GM20431 (cell line): ENCODE data around the gene ARHGDIB.

Source experiments
- in situ Hi-C: fragments of 300-500 bp; cut with MseI, MboI; formaldehyde crosslinking; loops from one replicate; pipeline ENCODE4 v1.15.0; 2020; ENCODE audit warnings: low sequenced_read_pairs; ENCODE audit not compliant: unreplicated experiment

The ARHGDIB gene

DNA sequence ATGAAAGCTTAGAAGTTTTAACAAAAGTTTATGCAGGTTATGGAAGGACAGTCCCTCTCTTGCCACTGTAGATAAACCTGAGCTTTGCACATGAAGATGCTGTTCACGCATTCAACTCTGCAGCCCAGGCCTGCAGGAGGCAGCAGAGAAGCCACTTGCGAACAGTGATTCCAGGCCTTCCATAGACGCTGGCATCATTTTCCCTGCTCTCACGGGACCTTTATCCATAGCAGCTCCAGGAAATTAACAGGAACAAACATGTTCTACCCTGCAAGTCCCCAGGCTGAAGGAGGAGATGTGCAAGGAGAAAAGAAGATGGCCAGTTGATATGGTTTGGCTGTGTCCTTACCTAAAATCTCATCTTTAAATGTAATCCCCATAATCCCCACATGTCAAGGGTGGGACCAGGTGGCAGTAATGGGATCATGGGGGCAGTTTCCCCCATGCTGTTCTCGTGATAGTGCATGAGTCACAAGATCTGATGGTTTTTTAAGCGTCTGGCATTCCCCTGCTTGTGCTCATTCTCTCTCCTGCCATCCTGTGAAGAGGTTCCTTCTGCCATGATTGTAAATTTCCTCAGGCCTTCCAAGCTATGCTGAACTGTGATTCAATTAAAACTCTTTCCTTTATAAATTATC, 25.1 kb downstream of the ARHGDIB start:
- in situ Hi-C loops: no loop called here

- in situ Hi-C loops: no loop called here
Measured at GRCh38 chr12:14935031-14935430, 26.4 kb downstream of the ARHGDIB start.

- in situ Hi-C loops: no loop called here
Measured at GRCh38 chr12:14934511-14934910, 26.9 kb downstream of the ARHGDIB start.

GRCh38 chr12:14931791-14932560, 29.4 kb downstream of the ARHGDIB start:
- in situ Hi-C loops: no loop called here

GRCh38 chr12:14931359-14931758, 30.0 kb downstream of the ARHGDIB start:
- in situ Hi-C loops: no loop called here

- in situ Hi-C loops: no loop called here
Measured at GRCh38 chr12:14930299-14930698, 31.1 kb downstream of the ARHGDIB start.

GRCh38 chr12:14928931-14929330, 32.5 kb downstream of the ARHGDIB start:
- in situ Hi-C loops: no loop called here

- in situ Hi-C loops: no loop called here
Measured at GRCh38 chr12:14927267-14927666, 34.1 kb downstream of the ARHGDIB start.

GRCh38 chr12:14924541-14924940, 36.9 kb downstream of the ARHGDIB start:
- in situ Hi-C loops: no loop called here

GRCh38 chr12:14923944-14924343, 37.5 kb downstream of the ARHGDIB start:
- in situ Hi-C loops: no loop called here

DNA sequence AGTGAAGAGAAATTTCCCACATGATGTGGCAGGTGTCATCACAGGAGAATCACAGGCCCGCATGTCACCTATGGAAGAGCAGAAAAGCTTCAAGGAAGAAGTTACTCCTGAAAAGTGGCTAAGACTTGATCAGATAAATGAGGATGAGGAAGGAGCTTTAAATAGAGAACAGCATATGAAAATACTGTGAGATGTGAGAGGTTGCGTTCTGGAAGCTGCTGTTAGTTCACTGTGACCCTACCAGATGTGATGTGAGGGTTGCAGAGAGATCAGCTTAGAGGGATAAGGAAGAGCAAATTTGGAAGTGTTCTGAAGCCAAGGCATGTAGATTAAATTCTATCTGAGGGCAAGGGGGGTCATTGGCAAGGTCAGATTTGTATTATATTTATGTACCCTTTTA, 40.2 kb downstream of the ARHGDIB start:
- in situ Hi-C loops: no loop called here

DNA sequence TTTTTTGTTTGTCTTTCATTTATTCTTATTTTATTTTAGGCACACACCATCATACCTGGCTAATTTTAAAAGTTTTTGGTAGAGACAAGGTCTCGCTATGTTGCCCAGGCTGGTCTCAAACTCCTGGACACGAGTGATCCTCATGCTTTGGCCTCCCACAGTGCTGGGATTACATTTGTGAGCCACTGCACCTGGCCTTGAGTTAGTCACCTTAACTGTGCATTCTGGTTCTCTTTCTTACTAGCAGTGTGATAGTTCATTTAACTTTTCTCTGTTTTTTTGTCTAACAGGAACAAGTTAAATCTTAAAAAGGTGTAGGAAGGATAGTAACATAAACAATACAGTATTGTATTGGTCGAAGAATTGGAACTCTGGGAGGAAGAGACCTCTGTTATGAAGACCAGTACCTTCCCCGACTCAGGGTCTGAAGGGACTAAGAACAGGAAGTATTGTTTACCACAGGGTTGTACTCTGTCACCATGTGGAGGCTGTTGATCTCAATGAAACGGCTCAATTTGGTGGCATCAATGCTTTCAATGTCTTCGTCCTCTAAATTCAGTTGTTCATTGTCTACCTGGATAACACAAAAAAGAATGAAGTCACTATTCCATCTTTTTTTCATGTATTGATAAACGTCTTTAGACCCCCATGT, 40.8 kb downstream of the ARHGDIB start:
- in situ Hi-C loops: no loop called here

DNA sequence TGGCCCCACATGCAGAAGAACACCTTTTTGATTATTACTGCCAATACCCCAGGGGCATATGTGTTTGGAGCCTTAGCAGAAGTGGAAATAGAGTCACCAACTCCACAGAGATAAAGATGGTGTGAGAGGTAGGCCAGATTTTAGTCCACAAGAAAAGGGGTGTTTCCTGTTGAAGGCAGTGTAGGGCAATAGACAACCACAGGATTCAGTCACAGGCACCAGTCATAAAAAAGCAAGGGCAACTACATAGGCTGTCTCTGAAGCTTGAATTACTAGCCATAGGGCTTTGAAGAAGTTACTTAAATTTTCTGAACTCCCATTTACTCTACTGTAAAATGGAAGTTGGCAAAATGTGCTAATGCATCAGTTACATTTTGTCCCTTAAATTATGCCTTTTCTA, 41.9 kb downstream of the ARHGDIB start:
- in situ Hi-C loops: no loop called here

DNA sequence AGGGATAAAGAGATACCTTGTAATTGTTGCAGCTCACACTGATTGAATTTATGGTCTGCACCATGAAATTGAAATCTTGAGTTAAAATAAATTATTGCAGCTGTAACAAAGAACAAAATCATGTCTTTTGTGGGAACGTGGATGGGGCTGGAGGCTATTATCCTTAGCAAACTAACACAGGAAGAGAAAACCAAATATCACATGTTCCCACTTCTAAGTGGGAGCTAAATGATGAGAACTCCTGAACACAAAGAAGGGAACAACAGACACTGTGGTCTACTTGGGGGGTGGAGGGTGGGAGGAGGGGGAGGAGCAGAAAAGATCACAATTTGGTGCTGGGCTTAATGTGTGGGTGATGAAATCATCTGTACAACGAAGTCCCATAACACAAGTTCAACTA, 45.7 kb downstream of the ARHGDIB start:
- in situ Hi-C loops: no loop called here

DNA sequence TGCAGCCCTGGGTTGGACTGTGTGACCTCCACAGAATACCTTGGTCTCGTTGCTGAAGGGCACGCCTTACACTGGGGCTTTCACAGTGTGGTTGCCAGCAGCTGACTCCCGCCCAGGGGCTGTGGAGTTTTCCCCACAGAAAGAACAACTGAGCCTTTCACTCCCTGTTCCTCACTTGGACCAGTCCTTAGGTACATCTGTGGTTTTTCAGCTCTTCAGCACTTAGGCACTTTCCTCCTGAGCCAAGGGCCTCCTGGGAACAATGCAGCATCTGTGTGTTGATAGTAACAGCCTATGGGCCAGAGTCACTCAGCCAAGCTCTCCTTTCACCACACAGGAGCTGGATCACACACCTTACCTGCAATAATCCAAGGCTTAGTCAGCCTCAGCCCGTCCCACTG, 48.0 kb downstream of the ARHGDIB start:
- in situ Hi-C loops: no loop called here

DNA sequence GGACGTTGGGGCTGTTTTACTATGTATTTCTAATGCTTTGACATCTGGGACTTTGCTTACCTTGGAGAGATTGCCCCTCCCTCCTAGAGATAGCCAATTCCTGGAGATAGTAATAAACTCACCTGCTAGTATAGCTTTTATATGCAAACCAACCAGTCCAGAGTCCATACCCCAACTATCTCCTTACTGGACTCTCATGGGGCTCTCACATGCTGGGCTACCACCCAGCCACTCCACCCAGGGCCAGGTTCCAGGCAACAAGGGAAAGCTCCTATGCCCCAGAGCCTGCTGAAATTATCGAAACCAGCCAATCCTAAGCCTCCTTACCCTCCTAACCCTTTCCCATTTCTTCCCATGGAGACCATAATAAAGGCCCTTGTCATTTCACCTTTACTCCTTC, 50.3 kb downstream of the ARHGDIB start:
- in situ Hi-C loops: no loop called here

GRCh38 chr12:14910090-14910915, 51.1 kb downstream of the ARHGDIB start:
- in situ Hi-C loops: no loop called here

DNA sequence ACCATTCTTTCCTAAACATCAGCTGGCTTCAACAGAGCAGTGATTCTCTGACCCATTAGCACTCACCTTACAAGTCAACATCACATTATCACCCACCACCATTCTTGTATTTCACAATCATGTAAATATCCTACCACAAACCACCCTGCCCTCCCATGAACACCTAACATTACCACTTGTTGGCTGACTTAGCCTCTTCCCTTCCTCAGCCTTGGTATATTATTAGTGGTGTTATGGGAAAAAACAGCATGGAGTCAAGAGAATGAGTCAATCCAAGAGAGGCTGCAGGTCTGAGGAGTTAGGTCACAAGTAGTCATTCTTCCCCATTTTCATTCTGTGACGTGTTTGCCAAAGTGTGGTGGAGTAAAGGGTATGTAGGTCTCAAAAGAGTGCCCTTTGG, 53.4 kb downstream of the ARHGDIB start:
- in situ Hi-C loops: no loop called here

DNA sequence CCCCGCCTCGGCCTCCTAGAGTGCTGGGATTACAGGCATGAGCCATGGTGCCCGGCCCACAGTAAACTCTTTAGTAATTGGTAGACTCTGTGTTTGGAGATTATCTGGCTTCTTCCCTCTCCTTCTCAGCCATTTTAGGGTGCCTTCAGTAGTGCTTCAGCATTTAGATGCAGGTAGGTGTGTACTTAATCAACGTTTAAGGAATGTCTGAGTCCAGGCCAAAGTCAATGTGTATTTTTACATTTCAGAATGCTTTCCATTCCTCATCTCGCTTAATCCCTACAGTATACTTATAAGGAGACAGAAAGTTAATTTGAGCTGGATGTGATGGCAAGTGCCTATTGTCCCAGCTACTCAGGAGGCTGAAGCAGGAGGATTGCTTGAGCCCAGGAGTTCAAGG, 55.3 kb downstream of the ARHGDIB start:
- in situ Hi-C loops: no loop called here

DNA sequence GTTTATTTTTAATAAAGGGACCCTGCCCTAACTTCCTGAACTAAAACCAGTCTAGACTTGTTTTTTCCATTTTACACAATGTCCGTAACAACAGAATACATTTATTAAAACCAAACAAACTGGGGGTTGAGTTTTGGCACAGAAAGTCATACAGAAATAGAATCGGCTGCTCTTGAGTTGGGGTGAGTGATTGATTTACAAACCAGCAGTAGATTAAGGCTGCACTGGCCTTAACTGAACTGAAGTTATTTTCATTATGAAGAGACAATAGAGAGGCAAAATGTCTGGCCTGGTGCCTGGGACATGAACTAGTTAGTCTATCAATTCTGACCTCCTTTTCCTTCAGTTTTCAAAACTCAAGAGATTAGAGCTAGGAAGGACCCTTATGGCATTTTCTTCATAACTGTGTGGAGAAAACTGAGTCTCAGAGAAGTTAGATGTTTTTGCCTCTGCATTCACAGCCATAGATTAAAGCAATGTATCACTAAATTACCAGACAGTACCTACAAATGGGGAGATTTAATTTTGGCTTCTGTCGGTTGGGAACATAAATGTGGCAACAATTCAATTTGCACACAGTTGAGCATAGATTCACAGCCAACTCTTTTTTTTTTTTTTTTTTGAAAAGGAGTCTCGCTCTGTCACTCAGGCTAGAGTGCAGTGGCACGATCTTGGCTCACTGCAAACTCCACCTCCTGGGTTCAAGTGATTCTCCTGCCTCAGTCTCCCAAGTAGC, 56.0 kb downstream of the ARHGDIB start:
- in situ Hi-C loops: no loop called here
